Ovary (tissue), 9 donors: ENCODE data around the gene RETREG2. TPM values are rescaled to one million over a fixed set of nuclear protein-coding genes. Genes with fewer than 3 reads are reported as not detected.

Experiments used
- DNase-seq, 5 donors: peaks; one replicate each; pipeline ENCODE4 v3.0.0-alpha.2; 2019 to 2020
- H3K27ac ChIP-seq, 2 donors: fragments of 200-600 bp; one replicate each; pipeline versions ENCODE4 v1.5.1 to v1.8.0; 2019 to 2022
- H3K27me3 ChIP-seq: fragments of 200-600 bp; one replicate; pipeline ENCODE4 v1.8.0; 2022
- H3K36me3 ChIP-seq: fragments of 200-600 bp; sonication (generic); one replicate; pipeline ENCODE4 v1.5.1; 2019
- H3K4me1 ChIP-seq: one replicate; pipeline ENCODE4 v1.8.1; 2013; ENCODE audit warnings: mild to moderate bottlenecking, moderate library complexity; ENCODE audit not compliant: insufficient read depth
- H3K4me3 ChIP-seq: fragments of 200-600 bp; sonication (generic); one replicate; pipeline ENCODE4 v1.5.1; 2017
- H3K9me3 ChIP-seq, 2 donors: fragments of 200-600 bp in 1 of 2; sonication (generic) in 1 of 2; one replicate each; pipeline versions ENCODE4 v1.5.1 to v1.8.1; 2013 to 2019; ENCODE audit warnings: mild to moderate bottlenecking in 1 of 2, moderate library complexity in 1 of 2
- CTCF ChIP-seq, 3 donors: fragments of 450-650 bp in 2 of 3; fragments of 200-600 bp in 1 of 3; IDR thresholded peaks; one replicate each; pipeline versions ENCODE4 v1.5.1 to v1.8.0; 2016 to 2022; ENCODE audit warnings: antibody characterized with exemption in 3 of 3, mild to moderate bottlenecking in 1 of 3
- EP300 ChIP-seq: sonication (generic); formaldehyde crosslinking; IDR thresholded peaks from one replicate; pipeline ENCODE4 v1.6.1; 2017; ENCODE audit warnings: antibody characterized with exemption
- POLR2A ChIP-seq: fragments of 450-650 bp; IDR thresholded peaks from one replicate; pipeline ENCODE4 v1.6.1; 2017; ENCODE audit warnings: antibody characterized with exemption, mild to moderate bottlenecking, moderate library complexity
- WGBS, 3 donors: extraction: QIAGEN DNeasy Blood & Tissue Kit in 1 of 3; methylation state at CpG; one replicate each; pipeline versions ENCODE4 v1.1.5 to v1.1.7; 2013 to 2017; 5-methylcytosine and 5-hydroxymethylcytosine counted together
- intact Hi-C, 4 donors: fragments of 100-400 bp; cut with DNase I; formaldehyde crosslinking; loops; one replicate each; pipeline versions ENCODE4 v1.11.0 to v1.15.1; 2022 to 2023
- polyA plus RNA-seq, 2 donors: library from polyadenylated mRNA; stranded (reverse); fragments of 200-250 nt in 1 of 2; fragments of 350-450 nt in 1 of 2; fragmentation: Illumina TruSeq in 1 of 2; extraction: RNeasy Lipid Tissue Mini Kit (QIAGEN cat#74804) in 1 of 2; gene quantifications; one replicate each; pipeline ENCODE4 v1.2.3, GENCODE V29; 2013 to 2014
- total RNA-seq, 7 donors: library from RNA; depleted of rRNA in 2 of 7; stranded (reverse); fragments of >200 nt in 2 of 7; fragmentation: NEBNext Ultra II Directional in 3 of 7; extraction: Animal tissue kit (Norgen Biotek cat#: 25700) in 3 of 7; gene quantifications; one replicate each; pipeline versions ENCODE4 v1.1.0 to v1.2.4, GENCODE V29; 2016 to 2023
- donor health status: DM: no; HTN: no; CAD: no; lungs with moderate emphysema.
- donor health status: DM: no; HTN: no; CAD: no.
- donor health status: Bipolar disorder and iron deficiency.
- donor health status: DM: yes; HTN: yes; CAD: no.
- donor health status: DM: no; HTN: no; CAD: no.
- donor health status: DM: yes; HTN: yes; CAD: no.

RETREG2 gene
- total and polyA plus RNA-seq, 9 donors, result 40.9 to 110 (median 95.6) TPM

DNA sequence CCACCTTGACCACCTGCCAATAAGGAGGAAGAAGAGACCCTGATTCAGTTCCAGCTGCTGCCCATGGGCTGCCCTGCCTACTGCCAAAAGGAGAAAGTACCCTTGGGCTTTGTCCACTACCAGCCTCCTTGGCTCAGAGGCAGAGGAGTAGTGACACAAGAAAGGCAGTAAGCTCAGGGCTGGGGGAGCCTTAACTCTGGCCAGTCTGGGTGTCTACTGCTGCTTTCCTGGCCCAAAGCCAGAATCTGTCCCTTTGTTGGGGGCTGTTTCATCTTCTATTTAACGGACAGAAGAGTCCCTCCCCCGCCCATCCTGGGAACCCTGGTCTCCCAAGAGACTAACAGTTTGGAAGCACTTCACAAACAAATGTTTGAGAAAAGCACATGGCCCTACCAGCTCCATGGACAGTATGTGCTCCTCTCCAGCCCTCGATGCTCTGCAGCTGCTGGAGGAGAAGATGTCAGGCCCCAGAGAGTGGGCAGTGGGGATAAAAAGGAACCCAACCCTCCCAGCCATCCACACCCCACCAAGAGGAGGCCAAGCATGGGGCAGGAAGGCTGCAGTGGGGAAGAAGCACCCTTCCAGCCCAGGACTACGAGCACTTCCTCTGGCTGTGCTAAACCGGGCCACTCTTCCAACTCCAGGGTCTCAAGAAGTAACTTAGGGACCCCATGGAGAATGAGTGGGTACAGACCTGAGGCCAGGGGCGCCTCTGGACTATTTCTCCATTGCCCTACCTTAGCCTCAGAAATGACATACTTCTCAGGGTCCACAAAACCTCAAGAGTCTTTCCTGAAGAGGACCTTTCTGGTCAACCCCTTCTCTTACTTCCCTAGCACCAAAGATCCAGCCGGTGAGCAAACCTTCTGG is 50.2 kb downstream of the RETREG2 start:
- intact Hi-C loops, result loop anchor here in 1 of 4 donors (5.0 kb wide), 1 partner anchor 51 kb away; the partner anchor contains the start of genes CNPPD1 and RETREG2
- H3K4me3 ChIP-seq, result peak overlapping the region; percentile 68
- peak overlapping the region; percentile 34 to 94 for H3K27ac ChIP-seq
- H3K27me3 ChIP-seq, result no peaks in the 10 kb centered on the region
- DNase-seq, result no peak
- no peaks in the 10 kb centered on the region for H3K36me3 ChIP-seq
- TF ChIP-seq POLR2A, result no peak
- no peak for TF ChIP-seq EP300
- no peak for TF ChIP-seq CTCF (IDR thresholded peaks at IDR 0.05)
- H3K9me3 ChIP-seq, result no peaks in the 10 kb centered on the region
- H3K4me1 ChIP-seq, result peaks cover 8% of the 10 kb centered on the region
- WGBS, 3 donors, result 28 to 34% (median 31%) methylated on average over 7 of the region's 7 CpGs

DNA sequence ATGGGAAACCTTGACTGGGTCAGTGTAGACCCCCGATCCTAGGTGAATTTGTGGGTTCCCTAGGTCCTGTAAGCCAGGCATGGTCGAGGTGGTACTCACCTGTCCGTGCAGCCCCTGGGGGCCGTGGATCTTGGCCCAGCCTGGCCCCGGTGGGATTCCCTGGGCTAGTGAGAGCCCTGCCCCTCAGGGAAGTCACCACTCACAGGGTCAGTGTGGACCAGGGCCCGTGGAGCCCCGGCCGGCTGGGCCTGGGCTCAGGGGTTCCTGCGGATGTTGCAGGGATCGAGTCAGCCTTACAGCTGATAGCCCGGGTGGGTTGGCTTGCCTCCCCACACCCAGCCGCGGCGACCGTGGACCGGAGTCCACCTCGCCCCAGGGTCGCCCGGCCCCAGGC is 50.8 kb downstream of the RETREG2 start:
- Histone ChIP-seq H3K4me3 (peak overlapping the region; percentile 68), H3K36me3 (no peaks in the 10 kb centered on the region), H3K27me3 (no peaks in the 10 kb centered on the region), H3K9me3 (no peaks in the 10 kb centered on the region), H3K27ac (peak overlapping the region; percentile 34 to 94), H3K4me1 (peaks cover 8% of the 10 kb centered on the region)
- no peak for TF ChIP-seq CTCF (IDR thresholded peaks at IDR 0.05)
- no peak for TF ChIP-seq POLR2A
- no peak for TF ChIP-seq EP300
- intact Hi-C loops, result loop anchor here in 1 of 4 donors (5.0 kb wide), 1 partner anchor 52 kb away; the partner anchor contains the start of genes CNPPD1 and RETREG2
- WGBS, 3 donors, result 0 to 1% (median 1%) methylated on average over 10 to 19 of the region's 19 CpGs
- DNase-seq, result no peak

DNA sequence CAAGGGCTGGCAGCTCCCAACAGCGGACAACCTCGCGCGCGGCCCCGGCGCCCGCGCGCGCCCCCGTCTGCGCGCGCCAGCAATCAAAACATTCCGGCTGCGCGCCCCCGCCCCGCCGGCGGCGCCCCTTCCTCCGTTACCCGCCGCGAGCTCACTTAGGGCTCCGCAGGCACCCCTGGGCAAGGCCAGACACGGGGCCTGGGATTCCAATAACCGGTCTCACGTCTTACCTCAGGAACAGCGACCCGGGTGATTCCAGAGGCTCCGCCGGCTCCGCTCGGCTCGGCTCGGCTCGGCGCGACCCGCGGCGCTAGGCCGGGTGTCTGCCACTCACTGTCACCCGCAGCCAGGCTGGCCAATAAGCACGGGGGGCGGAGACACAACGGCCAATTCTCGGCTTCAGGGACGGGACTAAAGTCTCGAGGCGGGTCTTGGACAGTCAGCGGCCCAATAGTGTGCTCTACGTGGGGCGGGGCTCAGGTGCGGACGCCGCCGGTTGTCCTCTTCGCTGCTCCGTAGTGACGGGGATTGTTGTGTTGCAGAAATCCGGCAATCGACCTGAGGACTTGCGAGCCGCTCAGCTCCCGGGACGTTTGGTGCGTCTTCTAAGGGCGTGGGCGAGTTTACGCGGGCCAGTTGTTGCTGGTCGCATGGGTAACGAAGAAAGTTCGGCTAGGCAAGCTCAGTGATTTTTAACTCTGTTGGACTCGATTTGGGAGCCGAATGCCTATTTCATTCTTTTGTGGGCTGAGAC is 51.4 kb downstream of the RETREG2 start, which contains the start of the genes ANKZF1 and ATG9A:
Gene ANKZF1, plus strand, starts transcription at position 502 of the 754 bp plus-strand sequence. CDS start 452 bp downstream, outside the sequence.
Gene ATG9A, minus strand, starts transcription at position 332 of the 754 bp plus-strand sequence. CDS start 1,612 bp downstream, outside the sequence.
- no peaks in the 10 kb centered on the region for H3K27me3 ChIP-seq
- WGBS, 3 donors, result 0 to 1% (median 0%) methylated on average over 51 to 80 of the region's 80 CpGs
- H3K4me3 ChIP-seq, result peak within 1 kb of the TSS; percentile 68
- intact Hi-C loops, result loop anchor here in 1 of 4 donors (5.0 kb wide), 1 partner anchor 52 kb away; the partner anchor contains the start of genes CNPPD1 and RETREG2
- H3K9me3 ChIP-seq, result no peaks in the 10 kb centered on the region
- H3K36me3 ChIP-seq, result no peaks in the 10 kb centered on the region
- TF ChIP-seq CTCF (IDR thresholded peaks at IDR 0.05), result no peak
- TF ChIP-seq POLR2A, result peak; percentile 79
- peak; percentile 97 to 99 (median 98) for DNase-seq
- peak within 1 kb of the TSS; percentile 34 to 94 for H3K27ac ChIP-seq
- peaks cover 8% of the 10 kb centered on the region for H3K4me1 ChIP-seq

- WGBS, 3 donors, result 0 to 1% (median 1%) methylated on average over 24 of the region's 24 CpGs
- TF ChIP-seq CTCF (IDR thresholded peaks at IDR 0.05), result no peak
- no peak for TF ChIP-seq POLR2A
- TF ChIP-seq EP300, result no peak
- intact Hi-C loops, result no loop called here
These were observed 52.0 kb downstream of the RETREG2 start for GRCh38 chr2:219230059-219230540.

More at GRCh38 chr2:219230059-219230540, 52.0 kb downstream of the RETREG2 start:
- Histone ChIP-seq H3K27ac (peak overlapping the region; percentile 33 to 94), H3K4me1 (peaks cover 8% of the 10 kb centered on the region), H3K4me3 (peak overlapping the region; percentile 68), H3K27me3 (no peaks in the 10 kb centered on the region), H3K9me3 (no peaks in the 10 kb centered on the region), H3K36me3 (no peaks in the 10 kb centered on the region)
- DNase-seq, result peak in 2 of 5 donors; percentile 56 to 62
